SK-N-SH (cell line): ENCODE measurements around the gene NBPF11. TPM values are rescaled to one million over a fixed set of nuclear protein-coding genes. Genes with fewer than 3 reads are reported as not detected.
"Not testable (repeated sequence)": the region's sequence is repeated elsewhere in the genome, so short reads cannot be mapped to it uniquely, and the experiment has no call there.

Experiments used
- CTCF ChIA-PET: fragments of 300-600, 350-600 bp; formaldehyde crosslinking; extraction: SDS; loops from one replicate; lab custom pipeline; 2021; lab: Yijun Ruan, JAX
- POLR2A ChIA-PET: fragments of 350-600 bp; sonication (Branson Sonifier 250); formaldehyde crosslinking; extraction: SDS; loops from one replicate; lab custom pipeline; 2020; ENCODE audit warnings: antibody characterized with exemption, inconsistent platforms; lab: Yijun Ruan, JAX
- DNase-seq: peaks from one replicate; pipeline ENCODE4 v3.0.0; 2012
- H2AFZ ChIP-seq: fragments of 200-600 bp; sonication (generic); 2 replicates; pipeline ENCODE4 v1.8.1; 2016; ENCODE audit warnings: antibody characterized with exemption, mild to moderate bottlenecking, low read depth
- H3F3A ChIP-seq: fragments of 200-600 bp; sonication (generic); replicated peaks from 2 replicates; pipeline ENCODE3; 2016; ENCODE audit warnings: antibody characterized with exemption, mild to moderate bottlenecking; ENCODE audit not compliant: insufficient read depth
- H3K27ac ChIP-seq, 2 experiments: fragments of 200-500 bp in 1 of 2; fragments of 200-600 bp in 1 of 2; sonication (Bioruptor generic) in 1 of 2; sonication (generic), shearing (Covaris generic) in 1 of 2; 2 replicates each; pipeline versions ENCODE4 v1.5.1 to v1.6.1; 2014 to 2016; ENCODE audit warnings: low read depth in 2 of 2, inconsistent platforms in 1 of 2, low read length in 1 of 2, mild to moderate bottlenecking in 1 of 2, mixed read lengths in 1 of 2
- H3K27me3 ChIP-seq: fragments of 200-600 bp; sonication (generic), shearing (Covaris generic); 2 replicates; pipeline ENCODE4 v1.6.1; 2016; ENCODE audit warnings: mixed run types; ENCODE audit not compliant: insufficient read depth
- H3K36me3 ChIP-seq, 2 experiments: fragments of 200-500 bp in 1 of 2; fragments of 200-600 bp in 1 of 2; sonication (Bioruptor generic) in 1 of 2; sonication (generic) in 1 of 2; replicated peaks in 1 of 2; 2 replicates each; pipeline versions ENCODE3 to v1.5.1; 2014 to 2016; ENCODE audit warnings: low read length in 1 of 2, mild to moderate bottlenecking in 1 of 2; ENCODE audit not compliant: insufficient read depth in 2 of 2, control insufficient read depth in 1 of 2
- H3K4me1 ChIP-seq, 2 experiments: fragments of 200-500 bp in 1 of 2; fragments of 200-600 bp in 1 of 2; sonication (Bioruptor generic) in 1 of 2; sonication (generic), shearing (Covaris generic) in 1 of 2; 2 replicates each; pipeline versions ENCODE4 v1.5.1 to v1.6.1; 2014 to 2016; ENCODE audit warnings: low read depth in 1 of 2, low read length in 1 of 2, mixed run types in 1 of 2; ENCODE audit not compliant: insufficient read depth in 2 of 2, control insufficient read depth in 1 of 2
- H3K4me2 ChIP-seq: fragments of 200-600 bp; sonication (generic), shearing (Covaris generic); 2 replicates; pipeline ENCODE4 v1.6.1; 2017; ENCODE audit warnings: mixed run types
- H3K4me3 ChIP-seq, 2 experiments: fragments of 200-500 bp in 1 of 2; fragments of 200-600 bp in 1 of 2; sonication (Bioruptor generic) in 1 of 2; sonication (generic), shearing (Covaris generic) in 1 of 2; 2 replicates each; pipeline versions ENCODE4 v1.5.1 to v1.8.1; 2014 to 2016; ENCODE audit warnings: low read depth in 2 of 2, inconsistent platforms in 1 of 2, low read length in 1 of 2, mild to moderate bottlenecking in 1 of 2, mixed read lengths in 1 of 2, moderate library complexity in 1 of 2
- H3K79me2 ChIP-seq: fragments of 200-600 bp; sonication (generic); 2 replicates; pipeline ENCODE4 v1.8.1; 2017; ENCODE audit warnings: mild to moderate bottlenecking; ENCODE audit not compliant: insufficient read depth
- H3K9ac ChIP-seq: fragments of 200-600 bp; sonication (generic); 2 replicates; pipeline ENCODE4 v1.6.1; 2017; ENCODE audit warnings: mixed run types
- H3K9me2 ChIP-seq: fragments of 200-600 bp; sonication (generic); 2 replicates; pipeline ENCODE4 v1.6.1; 2017; ENCODE audit warnings: mixed run types
- H3K9me3 ChIP-seq: fragments of 200-600 bp; sonication (generic); 2 replicates; pipeline ENCODE4 v1.6.1; 2017; ENCODE audit warnings: mixed run types, mild to moderate bottlenecking, moderate library complexity
- H4K20me1 ChIP-seq: fragments of 200-600 bp; sonication (generic); 2 replicates; pipeline ENCODE4 v1.6.1; 2017; ENCODE audit warnings: mild to moderate bottlenecking, mixed run types; ENCODE audit not compliant: insufficient read depth
- WGBS: methylation state at CpG from one replicate; pipeline ENCODE4 v1.1.6; 2017; ENCODE audit warnings: low lambda C conversion rate; 5-methylcytosine and 5-hydroxymethylcytosine counted together
- polyA plus RNA-seq, 3 experiments: library from polyadenylated mRNA; depleted of rRNA; stranded (reverse); fragments of >200 nt; gene quantifications; 2 replicates each; pipeline ENCODE4 v1.2.3, GENCODE V29; 2012

The NBPF11 gene
- polyA plus RNA-seq, 1 of the 3 experiments (the other 2 are of a cell fraction), result 7.3 TPM

- H3K9me2 ChIP-seq, H3F3A ChIP-seq, H3K4me3 ChIP-seq, H3K27ac ChIP-seq, H3K9me3 ChIP-seq, H2AFZ ChIP-seq, H4K20me1 ChIP-seq, H3K9ac ChIP-seq, DNase-seq, H3K36me3 ChIP-seq, H3K27me3 ChIP-seq, H3K4me2 ChIP-seq, H3K79me2 ChIP-seq, POLR2A ChIA-PET, H3K4me1 ChIP-seq, CTCF ChIA-PET: not testable (repeated sequence)
- no CpG with 5 or more reads among the region's 13 CpGs for WGBS
Measured at GRCh38 chr1:148078090-148078489, 74.0 kb downstream of the NBPF11 start.

GRCh38 chr1:148077458-148077857 is 74.6 kb downstream of the NBPF11 start:
- H3K4me2 ChIP-seq, result not testable (repeated sequence)

GRCh38 chr1:148073392-148073791 is 78.7 kb downstream of the NBPF11 start:
- H3K9me2 ChIP-seq, H3K4me1 ChIP-seq, DNase-seq, H3K9ac ChIP-seq, H2AFZ ChIP-seq, H3K9me3 ChIP-seq, H3K27me3 ChIP-seq, POLR2A ChIA-PET, H3K79me2 ChIP-seq, H4K20me1 ChIP-seq, H3K4me2 ChIP-seq, H3K27ac ChIP-seq, CTCF ChIA-PET, H3K4me3 ChIP-seq, H3K36me3 ChIP-seq, H3F3A ChIP-seq: not testable (repeated sequence)
- no CpG with 5 or more reads among the region's 5 CpGs for WGBS

More at GRCh38 chr1:148077458-148077857, 74.6 kb downstream of the NBPF11 start:
- CTCF ChIA-PET, H3K27me3 ChIP-seq, H2AFZ ChIP-seq, POLR2A ChIA-PET, H3K27ac ChIP-seq, H4K20me1 ChIP-seq, H3K9ac ChIP-seq, H3K79me2 ChIP-seq, H3K4me1 ChIP-seq, H3K4me3 ChIP-seq, H3F3A ChIP-seq, H3K36me3 ChIP-seq, H3K9me3 ChIP-seq, DNase-seq, H3K9me2 ChIP-seq: not testable (repeated sequence)
- WGBS, result no CpG with 5 or more reads among the region's 3 CpGs

- H3K4me2 ChIP-seq, H3K27me3 ChIP-seq, H3K4me3 ChIP-seq, CTCF ChIA-PET, H3K9me3 ChIP-seq, H3K36me3 ChIP-seq, H3K9ac ChIP-seq, POLR2A ChIA-PET, H3K4me1 ChIP-seq, DNase-seq, H3F3A ChIP-seq, H3K27ac ChIP-seq, H2AFZ ChIP-seq, H3K9me2 ChIP-seq, H4K20me1 ChIP-seq, H3K79me2 ChIP-seq: not testable (repeated sequence)
- 50% methylated on average over 1 of the region's 1 CpG for WGBS
Measured at GRCh38 chr1:148068606-148069005, 83.5 kb downstream of the NBPF11 start.

GRCh38 chr1:148068201-148068600 is 83.9 kb downstream of the NBPF11 start:
- H3K27ac ChIP-seq, H3K79me2 ChIP-seq, H4K20me1 ChIP-seq, POLR2A ChIA-PET, H3F3A ChIP-seq, H2AFZ ChIP-seq, H3K9me2 ChIP-seq, H3K36me3 ChIP-seq, CTCF ChIA-PET, H3K4me2 ChIP-seq, H3K4me1 ChIP-seq, H3K27me3 ChIP-seq, H3K4me3 ChIP-seq, DNase-seq, H3K9me3 ChIP-seq, H3K9ac ChIP-seq: not testable (repeated sequence)
- WGBS, result 7% methylated on average over 3 of the region's 5 CpGs

GRCh38 chr1:148060294-148060701 is 91.8 kb downstream of the NBPF11 start:
- H3K4me3 ChIP-seq, H3K4me2 ChIP-seq, H2AFZ ChIP-seq, H3K79me2 ChIP-seq, H3K4me1 ChIP-seq, H3K27me3 ChIP-seq, H3K9me2 ChIP-seq, DNase-seq, H3F3A ChIP-seq, H3K27ac ChIP-seq, H4K20me1 ChIP-seq, H3K36me3 ChIP-seq, POLR2A ChIA-PET, H3K9me3 ChIP-seq, H3K9ac ChIP-seq: not testable (repeated sequence)
- CTCF ChIA-PET, result interaction anchor here (0.6 kb wide), 1 partner anchor 324 kb away, joined by 4 read pairs; no protein-coding TSS in a partner anchor
- 0% methylated on average over 3 of the region's 37 CpGs for WGBS

- DNase-seq, H3K4me1 ChIP-seq, H3K4me3 ChIP-seq, H3K9ac ChIP-seq, H2AFZ ChIP-seq, H3K36me3 ChIP-seq, H3K9me3 ChIP-seq, H3K79me2 ChIP-seq, POLR2A ChIA-PET, H3K4me2 ChIP-seq, H3F3A ChIP-seq, H4K20me1 ChIP-seq, H3K27ac ChIP-seq, H3K9me2 ChIP-seq, CTCF ChIA-PET, H3K27me3 ChIP-seq: not testable (repeated sequence)
- WGBS, result 40% methylated on average over 5 of the region's 5 CpGs
Measured at GRCh38 chr1:148057384-148057783, 94.7 kb downstream of the NBPF11 start.
